Neuronal stem cell (in vitro differentiated cells): Measurements from ENCODE around the gene DEXI.
A peak's percentile ranks its signal among the peaks of the same experiment; 100 is the strongest.

ENCODE experiments used
- DNase-seq: peaks from one replicate; pipeline ENCODE4 v3.0.0-alpha.2; 2013; ENCODE audit warnings: low spot score
- H2AFZ ChIP-seq: one replicate; pipeline ENCODE4 v1.6.1; 2013; ENCODE audit warnings: mild to moderate bottlenecking, low read length, inconsistent platforms
- H2AK5ac ChIP-seq: 2 replicates; pipeline ENCODE4 v1.6.1; 2013; ENCODE audit warnings: low read depth, mild to moderate bottlenecking, inconsistent platforms, low read length, moderate library complexity, mixed read lengths
- H2BK120ac ChIP-seq: 2 replicates; pipeline ENCODE4 v1.6.1; 2013; ENCODE audit warnings: low read depth, mild to moderate bottlenecking, inconsistent platforms, low read length, moderate library complexity, mixed read lengths
- H2BK12ac ChIP-seq: one replicate; pipeline ENCODE4 v1.6.1; 2013; ENCODE audit warnings: low read length, inconsistent platforms
- H2BK15ac ChIP-seq: 2 replicates; pipeline ENCODE4 v1.6.1; 2013; ENCODE audit warnings: mild to moderate bottlenecking, low read length, inconsistent platforms, mixed read lengths
- H2BK5ac ChIP-seq: one replicate; pipeline ENCODE4 v1.6.1; 2013; ENCODE audit warnings: inconsistent platforms, mild to moderate bottlenecking, low read length, moderate library complexity
- H3K14ac ChIP-seq: one replicate; pipeline ENCODE4 v1.6.1; 2013; ENCODE audit warnings: low read length, inconsistent platforms
- H3K18ac ChIP-seq: 2 replicates; pipeline ENCODE4 v1.6.1; 2013; ENCODE audit warnings: low read length, inconsistent platforms
- H3K23ac ChIP-seq: 2 replicates; pipeline ENCODE4 v1.6.1; 2013; ENCODE audit warnings: low read depth, mild to moderate bottlenecking, mixed read lengths, low read length, inconsistent platforms; ENCODE audit not compliant: poor library complexity
- H3K27ac ChIP-seq: replicated peaks from 3 replicates; pipeline ENCODE4 v1.5.1; 2013; ENCODE audit warnings: low read length, inconsistent platforms
- H3K27me3 ChIP-seq, 3 experiments: 2 replicates each; pipeline ENCODE4 v1.6.1; 2013; ENCODE audit warnings: low read length in 3 of 3, mild to moderate bottlenecking in 2 of 3, inconsistent platforms in 1 of 3, low read depth in 1 of 3, mixed read lengths in 1 of 3, moderate library complexity in 1 of 3; ENCODE audit not compliant: control insufficient read depth in 3 of 3, insufficient read depth in 3 of 3
- H3K36me3 ChIP-seq, 2 donors: replicated peaks in 1 of 2; 2 replicates each; pipeline ENCODE4 v1.6.1; 2013; ENCODE audit warnings: low read length in 2 of 2; ENCODE audit not compliant: control insufficient read depth in 2 of 2, insufficient read depth in 2 of 2
- H3K4ac ChIP-seq: 2 replicates; pipeline ENCODE4 v1.6.1; 2013; ENCODE audit warnings: inconsistent platforms, mild to moderate bottlenecking, low read length, moderate library complexity
- H3K4me1 ChIP-seq, 2 donors: 1 replicate in 1 of 2; 2 replicates in 1 of 2; pipeline ENCODE4 v1.6.1; 2013; ENCODE audit warnings: low read length in 2 of 2, low read depth in 1 of 2; ENCODE audit not compliant: control insufficient read depth in 2 of 2, insufficient read depth in 1 of 2
- H3K4me2 ChIP-seq: one replicate; pipeline ENCODE4 v1.6.1; 2013; ENCODE audit warnings: mild to moderate bottlenecking, low read length, inconsistent platforms; ENCODE audit not compliant: insufficient read depth, poor library complexity, severe bottlenecking
- H3K4me3 ChIP-seq, 2 donors: 2 replicates each; pipeline ENCODE4 v1.5.1; 2013; ENCODE audit warnings: low read length in 2 of 2, mild to moderate bottlenecking in 2 of 2, inconsistent platforms in 1 of 2, moderate library complexity in 1 of 2
- H3K79me1 ChIP-seq: one replicate; pipeline ENCODE4 v1.6.1; 2013; ENCODE audit warnings: low read depth, mild to moderate bottlenecking, inconsistent platforms, low read length, moderate library complexity
- H3K9ac ChIP-seq: one replicate; pipeline ENCODE4 v1.6.1; 2013; ENCODE audit warnings: mild to moderate bottlenecking, low read depth, low read length, inconsistent platforms; ENCODE audit not compliant: poor library complexity
- H3K9me3 ChIP-seq, 2 donors: replicated peaks in 1 of 2; 2 replicates each; pipeline versions ENCODE3 to v1.6.1; 2013; ENCODE audit warnings: low read length in 2 of 2, mild to moderate bottlenecking in 2 of 2, inconsistent platforms in 1 of 2, low read depth in 1 of 2, mixed read lengths in 1 of 2, moderate library complexity in 1 of 2; ENCODE audit not compliant: control insufficient read depth in 2 of 2, insufficient read depth in 1 of 2
- H4K8ac ChIP-seq: one replicate; pipeline ENCODE4 v1.6.1; 2013; ENCODE audit warnings: low read depth, mild to moderate bottlenecking, inconsistent platforms, low read length, moderate library complexity
- H4K91ac ChIP-seq: one replicate; pipeline ENCODE4 v1.6.1; 2013; ENCODE audit warnings: low read length, low read depth, mild to moderate bottlenecking, inconsistent platforms; ENCODE audit not compliant: poor library complexity
- WGBS, 2 donors: extraction: QIAGEN DNeasy Blood & Tissue Kit; methylation state at CpG; one replicate each; pipeline ENCODE4 v1.1.7; 2013; ENCODE audit warnings: missing lambda C conversion rate in 2 of 2, mixed read lengths in 1 of 2; ENCODE audit not compliant: insufficient read length in 2 of 2, insufficient replicate concordance in 1 of 2; ENCODE audit errors: extremely low coverage in 2 of 2; 5-methylcytosine and 5-hydroxymethylcytosine counted together

DEXI gene

DNA sequence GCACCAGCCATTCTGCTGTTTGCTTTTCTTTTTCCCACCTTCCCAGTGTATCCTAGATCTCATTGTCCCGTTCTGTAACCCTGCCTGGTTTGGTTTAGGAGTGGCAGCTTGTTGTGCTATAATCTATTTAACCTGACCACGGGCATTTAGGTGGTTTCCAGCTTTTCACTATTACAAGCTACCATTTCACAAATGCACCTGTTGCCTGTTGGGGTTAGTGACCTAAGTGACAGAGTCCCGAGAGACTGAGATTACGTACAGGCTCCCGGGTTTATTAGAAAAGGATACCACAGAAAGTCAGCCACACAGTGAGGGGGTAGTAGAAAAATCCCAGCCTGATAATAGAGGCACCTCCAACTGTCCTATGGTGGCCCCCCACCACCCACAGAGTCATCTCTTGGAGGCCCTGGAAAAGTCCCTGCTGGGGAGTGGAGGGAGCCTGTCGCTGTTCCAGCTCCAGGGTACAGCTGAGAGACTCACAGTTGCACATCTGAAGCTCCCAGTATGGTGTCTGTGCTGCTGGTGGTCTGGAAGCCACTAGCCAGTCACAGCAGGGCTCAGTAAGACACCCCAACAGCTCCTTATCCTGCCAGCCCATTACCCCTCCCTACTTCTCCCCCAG is 23.3 kb upstream of the DEXI start:
- Histone ChIP-seq H3K9ac (no peak overlapping the region), H2BK120ac (no peak overlapping the region), H3K23ac (no peak overlapping the region), H2BK5ac (no peak overlapping the region), H3K4ac (no peak overlapping the region), H4K8ac (no peak overlapping the region), H2BK15ac (no peak overlapping the region), H3K14ac (no peak overlapping the region), H3K4me1 (peaks cover 2% of the 10 kb centered on the region in 2 donors), H3K79me1 (no peaks in the 10 kb centered on the region), H2AFZ (no peak overlapping the region), H3K36me3 (peaks cover 5 to 49% of the 10 kb centered on the region in 2 donors), H3K4me2 (no peak overlapping the region), H2BK12ac (no peak overlapping the region), H3K18ac (no peak overlapping the region), H3K4me3 (no peak overlapping the region), H3K27me3 (no peaks in the 10 kb centered on the region), H3K9me3 (peaks cover 0 to 2% of the 10 kb centered on the region in 2 donors), H2AK5ac (no peak overlapping the region), H4K91ac (no peak overlapping the region), H3K27ac (no peak overlapping the region)
- WGBS, 2 donors = no CpG with 5 or more reads among the region's 6 CpGs
- DNase-seq = no peak

DNA sequence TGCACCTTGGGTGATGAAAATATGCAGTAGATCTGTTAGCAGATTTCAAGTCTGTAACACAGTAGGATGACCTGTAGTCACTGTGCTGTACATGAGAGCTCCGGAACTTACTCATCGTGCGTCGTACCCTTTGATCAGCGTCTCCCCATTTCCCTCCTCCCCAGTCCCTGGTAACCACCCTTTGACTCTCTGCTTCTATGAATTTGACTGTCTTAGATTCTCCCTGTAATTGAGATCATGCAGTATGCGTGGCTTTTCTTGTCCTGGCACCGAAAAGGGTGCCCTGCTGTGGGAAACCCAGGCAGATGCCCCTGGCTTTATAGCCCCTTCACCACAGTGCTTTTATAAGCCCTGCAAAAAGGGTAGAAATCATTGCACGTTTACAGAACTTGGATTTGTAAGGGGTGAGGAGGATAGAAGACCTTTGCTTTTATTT is 22.6 kb upstream of the DEXI start:
- Histone ChIP-seq H2AFZ (no peak overlapping the region), H3K4me2 (no peak overlapping the region), H4K8ac (no peak overlapping the region), H2BK5ac (no peak overlapping the region), H3K9me3 (peaks cover 0 to 2% of the 10 kb centered on the region in 2 donors), H3K14ac (no peak overlapping the region), H3K27ac (no peak overlapping the region), H3K9ac (no peak overlapping the region), H2BK120ac (no peak overlapping the region), H4K91ac (no peak overlapping the region), H3K27me3 (no peaks in the 10 kb centered on the region), H2BK12ac (no peak overlapping the region), H2BK15ac (no peak overlapping the region), H3K4ac (no peak overlapping the region), H2AK5ac (no peak overlapping the region), H3K79me1 (no peaks in the 10 kb centered on the region), H3K4me1 (peaks cover 2% of the 10 kb centered on the region in 2 donors), H3K18ac (no peak overlapping the region), H3K4me3 (no peak overlapping the region), H3K23ac (no peak overlapping the region), H3K36me3 (peaks cover 3 to 44% of the 10 kb centered on the region in 2 donors)
- WGBS, 2 donors = no CpG with 5 or more reads among the region's 8 CpGs
- no peak for DNase-seq

- peak overlapping the region; percentile 11 for H3K18ac ChIP-seq
- peak overlapping the region; percentile 36 for H2AFZ ChIP-seq
- peaks cover 0 to 2% of the 10 kb centered on the region in 2 donors for H3K9me3 ChIP-seq
- H2BK120ac ChIP-seq = no peak overlapping the region
- H3K27ac ChIP-seq = no peak overlapping the region
- H3K9ac ChIP-seq = no peak overlapping the region
- H3K4me3 ChIP-seq = peak overlapping the region in 1 of 2 donors; percentile 7
- H3K14ac ChIP-seq = peak overlapping the region; percentile 12
- peak; percentile 79 for DNase-seq
- H3K4ac ChIP-seq = no peak overlapping the region
- no peaks in the 10 kb centered on the region for H3K27me3 ChIP-seq
- H3K4me1 ChIP-seq = peaks cover 2% of the 10 kb centered on the region in 2 donors
- no peak overlapping the region for H3K4me2 ChIP-seq
- no CpG with 5 or more reads among the region's 20 CpGs for WGBS, 2 donors
- no peak overlapping the region for H3K23ac ChIP-seq
- no peaks in the 10 kb centered on the region for H3K79me1 ChIP-seq
- H4K91ac ChIP-seq = no peak overlapping the region
- H2BK5ac ChIP-seq = no peak overlapping the region
- no peak overlapping the region for H2BK12ac ChIP-seq
- H2AK5ac ChIP-seq = no peak overlapping the region
- peaks cover 3 to 40% of the 10 kb centered on the region in 2 donors for H3K36me3 ChIP-seq
- H2BK15ac ChIP-seq = no peak overlapping the region
- no peak overlapping the region for H4K8ac ChIP-seq
Observed at GRCh38 chr16:10964039-10964890, 22.0 kb upstream of the DEXI start.

- Histone ChIP-seq H3K9me3 (peaks cover 0 to 2% of the 10 kb centered on the region in 2 donors), H3K4me1 (peaks cover 2% of the 10 kb centered on the region in 2 donors), H2BK15ac (no peak overlapping the region), H4K91ac (no peak overlapping the region), H3K79me1 (no peaks in the 10 kb centered on the region), H3K4me3 (no peak overlapping the region), H3K23ac (no peak overlapping the region), H3K4me2 (no peak overlapping the region), H2BK12ac (no peak overlapping the region), H2BK5ac (no peak overlapping the region), H3K14ac (no peak overlapping the region), H4K8ac (no peak overlapping the region), H3K4ac (no peak overlapping the region), H2AFZ (no peak overlapping the region), H3K27ac (no peak overlapping the region), H2BK120ac (no peak overlapping the region), H3K18ac (no peak overlapping the region), H3K9ac (no peak overlapping the region), H3K36me3 (peaks cover 3 to 42% of the 10 kb centered on the region in 2 donors), H2AK5ac (no peak overlapping the region), H3K27me3 (no peaks in the 10 kb centered on the region)
- DNase-seq = no peak
- WGBS, 2 donors = no CpG with 5 or more reads among the region's 7 CpGs
Observed at GRCh38 chr16:10961231-10961630, 19.0 kb upstream of the DEXI start.
